B cell (primary cell): ENCODE measurements around the gene ATG13.

ENCODE experiments used
- CTCF ChIP-seq: fragments of 200-600 bp; IDR thresholded peaks from one replicate; pipeline ENCODE4 v1.8.0; 2022; ENCODE audit warnings: antibody characterized with exemption, mild to moderate bottlenecking
- EZH2 ChIP-seq: IDR thresholded peaks from 2 replicates; pipeline ENCODE4 v1.6.1; 2012; ENCODE audit warnings: borderline replicate concordance, low read depth, mild to moderate bottlenecking, moderate library complexity, low read length; ENCODE audit not compliant: insufficient read depth, poor library complexity, severe bottlenecking

GRCh38 chr11:46657186-46657585 lies 39.8 kb downstream of the ATG13 start:
- no peak for TF ChIP-seq EZH2
- TF ChIP-seq CTCF: no peak
